WTC11 (cell line): ENCODE data around the gene RPUSD3. TPM values are rescaled to one million over a fixed set of nuclear protein-coding genes. Genes with fewer than 3 reads are reported as not detected.
A peak's percentile ranks its signal among the peaks of the same experiment; 100 is the strongest.

Experiments
- ATAC-seq: fragments of 200-7000 bp; cut with Tn5 transposase; 2 replicates; pipeline ENCODE4 v1.10.0; 2021; ENCODE audit warnings: mild to moderate bottlenecking, moderate library complexity
- Bru-seq: library from RNA; stranded (reverse); fragments of 400-500 nt; gene quantifications from one replicate; lab custom pipeline; 2021; lab: Mats Ljungman, UMichigan
- CTCF ChIA-PET: fragments of 300-600 bp; sonication (Branson Sonifier 250); formaldehyde crosslinking; loops from one replicate; lab custom pipeline; 2021; ENCODE audit warnings: antibody characterized with exemption; lab: Charles Lee
- POLR2A ChIA-PET: fragments of 350-600 bp; sonication (Branson Sonifier 250); formaldehyde crosslinking; loops from one replicate; lab custom pipeline; 2021; ENCODE audit warnings: antibody characterized with exemption; lab: Charles Lee
- DNase-seq: peaks from one replicate; pipeline ENCODE4 v3.0.0; 2021; ENCODE audit warnings: low spot score
- H3K27ac Mint-ChIP-seq: 2 replicates; pipeline ENCODE4 v1.8.0; 2021; ENCODE audit warnings: mixed read lengths
- H3K27me3 Mint-ChIP-seq: 2 replicates; pipeline ENCODE4 v1.8.0; 2021; ENCODE audit warnings: low read depth, mild to moderate bottlenecking, moderate library complexity, mixed read lengths
- H3K36me3 Mint-ChIP-seq: 2 replicates; pipeline ENCODE4 v1.8.0; 2021; ENCODE audit warnings: mixed read lengths
- H3K4me1 Mint-ChIP-seq: 2 replicates; pipeline ENCODE4 v1.8.0; 2022; ENCODE audit warnings: mixed read lengths
- H3K4me3 Mint-ChIP-seq: 2 replicates; pipeline ENCODE4 v1.8.0; 2021; ENCODE audit warnings: mild to moderate bottlenecking, moderate library complexity, mixed read lengths
- H3K9me3 Mint-ChIP-seq: 2 replicates; pipeline ENCODE4 v1.8.0; 2021; ENCODE audit warnings: mixed read lengths
- AFF4 ChIP-seq: sonication (generic); formaldehyde crosslinking; IDR thresholded peaks from 2 replicates; pipeline ENCODE4 v1.8.1; 2023; ENCODE audit warnings: mild to moderate bottlenecking, missing genetic modification reagents, borderline replicate concordance
- CDX4 ChIP-seq: fragments of 250-450 bp; sonication (Bioruptor Pico); IDR thresholded peaks from 2 replicates; pipeline ENCODE4 v1.9.0; 2021; ENCODE audit warnings: moderate library complexity, mild to moderate bottlenecking, inconsistent platforms, borderline replicate concordance
- CREB1 ChIP-seq: sonication (generic); formaldehyde crosslinking; IDR thresholded peaks from 2 replicates; pipeline ENCODE4 v1.8.0; 2023; ENCODE audit warnings: mild to moderate bottlenecking, missing genetic modification reagents
- CREM ChIP-seq: sonication (generic); formaldehyde crosslinking; IDR thresholded peaks from 2 replicates; pipeline ENCODE4 v1.8.1; 2022; ENCODE audit warnings: mild to moderate bottlenecking, missing genetic modification reagents, moderate library complexity
- E2F1 ChIP-seq: sonication (generic); formaldehyde crosslinking; IDR thresholded peaks from 2 replicates; pipeline ENCODE4 v1.8.0; 2022; ENCODE audit warnings: mild to moderate bottlenecking, missing genetic modification reagents
- E2F4 ChIP-seq: sonication (generic); formaldehyde crosslinking; IDR thresholded peaks from 2 replicates; pipeline ENCODE4 v1.8.1; 2022; ENCODE audit warnings: low read depth, mild to moderate bottlenecking, moderate library complexity, missing genetic modification reagents, borderline replicate concordance
- E2F5 ChIP-seq: sonication (generic); formaldehyde crosslinking; IDR thresholded peaks from 2 replicates; pipeline ENCODE4 v1.8.1; 2022; ENCODE audit warnings: mild to moderate bottlenecking, moderate library complexity, missing genetic modification reagents
- ELF4 ChIP-seq: sonication (generic); formaldehyde crosslinking; IDR thresholded peaks from 2 replicates; pipeline ENCODE4 v1.8.1; 2022; ENCODE audit warnings: low read depth, mild to moderate bottlenecking, moderate library complexity, missing genetic modification reagents
- FOXJ3 ChIP-seq: sonication (generic); formaldehyde crosslinking; IDR thresholded peaks from 2 replicates; pipeline ENCODE4 v1.9.0; 2021; ENCODE audit warnings: missing genetic modification reagents, mild to moderate bottlenecking, borderline replicate concordance
- FOXK1 ChIP-seq: sonication (generic); formaldehyde crosslinking; IDR thresholded peaks from 2 replicates; pipeline ENCODE4 v1.8.0; 2022; ENCODE audit warnings: mild to moderate bottlenecking, moderate library complexity, missing genetic modification reagents
- GABPB1 ChIP-seq: sonication (generic); formaldehyde crosslinking; IDR thresholded peaks from 2 replicates; pipeline ENCODE4 v1.8.1; 2023; ENCODE audit warnings: mild to moderate bottlenecking, missing genetic modification reagents
- HMGXB4 ChIP-seq: sonication (generic); formaldehyde crosslinking; IDR thresholded peaks from 2 replicates; pipeline ENCODE4 v1.8.1; 2023; ENCODE audit warnings: mild to moderate bottlenecking, moderate library complexity, missing genetic modification reagents
- JUN ChIP-seq: sonication (generic); formaldehyde crosslinking; IDR thresholded peaks from 2 replicates; pipeline ENCODE4 v1.8.0; 2023; ENCODE audit warnings: mild to moderate bottlenecking, missing genetic modification reagents
- NFYB ChIP-seq: sonication (generic); formaldehyde crosslinking; conservative IDR thresholded peaks from 2 replicates; pipeline ENCODE4 v1.8.0; 2022; ENCODE audit warnings: low read depth, missing genetic modification reagents
- OVOL2 ChIP-seq: fragments of 250-450 bp; sonication (Bioruptor Pico); IDR thresholded peaks from 2 replicates; pipeline ENCODE4 v1.9.0; 2021; ENCODE audit warnings: mild to moderate bottlenecking, borderline replicate concordance
- SP1 ChIP-seq: sonication (generic); formaldehyde crosslinking; conservative IDR thresholded peaks from 2 replicates; pipeline ENCODE4 v1.8.1; 2022; ENCODE audit warnings: missing genetic modification reagents
- STAT6 ChIP-seq: sonication (generic); formaldehyde crosslinking; conservative IDR thresholded peaks from 2 replicates; pipeline ENCODE4 v1.8.1; 2023; ENCODE audit warnings: mild to moderate bottlenecking, low read depth, missing genetic modification reagents, moderate library complexity
- TEAD1 ChIP-seq: sonication (generic); formaldehyde crosslinking; IDR thresholded peaks from 2 replicates; pipeline ENCODE4 v1.8.0; 2022; ENCODE audit warnings: mild to moderate bottlenecking, missing genetic modification reagents
- USF2 ChIP-seq: sonication (generic); formaldehyde crosslinking; IDR thresholded peaks from 2 replicates; pipeline ENCODE4 v1.8.1; 2023; ENCODE audit warnings: mild to moderate bottlenecking, missing genetic modification reagents, moderate library complexity
- long read RNA-seq, 3 experiments: library from RNA in 1 of 3; library from capped mRNA in 1 of 3; library from polyadenylated mRNA in 1 of 3; unstranded in 2 of 3; stranded (forward) in 1 of 3; transcript quantifications; one replicate each; pipeline ENCODE4 v2.0.0, GENCODE V29; 2021
- total RNA-seq: library from RNA; stranded (reverse); gene quantifications from 3 replicates; pipeline ENCODE4 v1.2.3, GENCODE V29; 2021

Gene RPUSD3
- total RNA-seq (83.0 to 95.5 TPM (median 90.8 TPM) in 3 replicates), Bru-seq, nascent RNA (percentile 83 among the genes with signal in this experiment)
- long read RNA-seq, experiment 1, transcript RPUSD3-201 (9 exons, 1,225 nt) = major isoform, 140 of 207 reads
- long read RNA-seq, experiment 1, transcript RPUSD3-216 (4 exons, 2,491 nt) = minor isoform, 23 of 207 reads
- long read RNA-seq, experiment 1, partial matches to known transcripts = 4 of 207 reads
- long read RNA-seq, experiment 1, other reads (novel, unspliced or antisense) = 37 of 207 reads
- long read RNA-seq, experiment 2, transcript RPUSD3-216 (4 exons, 2,491 nt) = minor isoform, 7 of 115 reads
- long read RNA-seq, experiment 2, transcript RPUSD3-201 (9 exons, 1,225 nt) = major isoform, 65 of 115 reads
- long read RNA-seq, experiment 2, partial matches to known transcripts = 16 of 115 reads
- long read RNA-seq, experiment 2, other reads (novel, unspliced or antisense) = 20 of 115 reads
- long read RNA-seq, experiment 3, transcript RPUSD3-216 (4 exons, 2,491 nt) = minor isoform, 36 of 203 reads
- long read RNA-seq, experiment 3, transcript RPUSD3-201 (9 exons, 1,225 nt) = major isoform, 96 of 203 reads
- long read RNA-seq, experiment 3, partial matches to known transcripts = 5 of 203 reads
- long read RNA-seq, experiment 3, other reads (novel, unspliced or antisense) = 62 of 203 reads

GRCh38 chr3:9843715-9844438, at the start of gene RPUSD3:
Gene RPUSD3, minus strand, starts transcription at chr3:9844008. Its CDS starts 18 bp downstream, at chr3:9843990.
- Mint-ChIP-seq H3K9me3 (no peaks in the 10 kb centered on the region), H3K4me1 (peaks cover 9% of the 10 kb centered on the region), H3K4me3 (peak within 1 kb of the TSS; percentile 98), H3K36me3 (peaks cover 22% of the 10 kb centered on the region), H3K27ac (peak within 1 kb of the TSS; percentile 91), H3K27me3 (no peaks in the 10 kb centered on the region)
- ATAC-seq (peak; percentile 97), DNase-seq (peak; percentile 99)
- ChIA-PET POLR2A (interaction anchor here (0.6 to 1.0 kb wide), 3 partner anchors 10 to 51 kb away, joined by 3 to 4 read pairs (median 4); partner anchors contain the start of gene ARPC4), CTCF (interaction anchor here (0.9 to 2.6 kb wide), 5 partner anchors 17 to 117 kb away, joined by 3 to 26 read pairs (median 4); partner anchors contain the start of gene IL17RC)
- TF ChIP-seq GABPB1 (CRISPR knock-in tag) = 0 out of 2 replicates have a peak, but pooled peaks have one; percentile 16
- peak; percentile 93 for TF ChIP-seq NFYB (CRISPR knock-in tag)
- no peak for TF ChIP-seq CDX4
- peak; percentile 73; the same call in 1 of the 2 replicates for TF ChIP-seq JUN (CRISPR knock-in tag)
- TF ChIP-seq FOXJ3 (CRISPR knock-in tag) = no peak
- peak; percentile 83 for TF ChIP-seq TEAD1 (CRISPR knock-in tag)
- TF ChIP-seq ELF4 (CRISPR knock-in tag) = no peak
- TF ChIP-seq AFF4 (CRISPR knock-in tag) = no peak
- peak; percentile 60; the same call in 1 of the 2 replicates for TF ChIP-seq CREB1 (CRISPR knock-in tag)
- TF ChIP-seq E2F1 = no peak
- peak; percentile 72; the same call in 1 of the 2 replicates for TF ChIP-seq CREM (CRISPR knock-in tag)
- TF ChIP-seq E2F4 (CRISPR knock-in tag) = no peak
- no peak for TF ChIP-seq STAT6 (CRISPR knock-in tag)
- peak; percentile 85 for TF ChIP-seq FOXK1
- TF ChIP-seq OVOL2 = no peak
- peak; percentile 28; the same call in 1 of the 2 replicates for TF ChIP-seq E2F5 (CRISPR knock-in tag)
- TF ChIP-seq SP1 (CRISPR knock-in tag) = peak; percentile 87
- TF ChIP-seq USF2 (CRISPR knock-in tag) = 0 out of 2 replicates have a peak, but pooled peaks have one; percentile 17
- TF ChIP-seq HMGXB4 = peak; percentile 69; the same call in 1 of the 2 replicates
